ENCODE results near the gene TTI1.

DNA sequence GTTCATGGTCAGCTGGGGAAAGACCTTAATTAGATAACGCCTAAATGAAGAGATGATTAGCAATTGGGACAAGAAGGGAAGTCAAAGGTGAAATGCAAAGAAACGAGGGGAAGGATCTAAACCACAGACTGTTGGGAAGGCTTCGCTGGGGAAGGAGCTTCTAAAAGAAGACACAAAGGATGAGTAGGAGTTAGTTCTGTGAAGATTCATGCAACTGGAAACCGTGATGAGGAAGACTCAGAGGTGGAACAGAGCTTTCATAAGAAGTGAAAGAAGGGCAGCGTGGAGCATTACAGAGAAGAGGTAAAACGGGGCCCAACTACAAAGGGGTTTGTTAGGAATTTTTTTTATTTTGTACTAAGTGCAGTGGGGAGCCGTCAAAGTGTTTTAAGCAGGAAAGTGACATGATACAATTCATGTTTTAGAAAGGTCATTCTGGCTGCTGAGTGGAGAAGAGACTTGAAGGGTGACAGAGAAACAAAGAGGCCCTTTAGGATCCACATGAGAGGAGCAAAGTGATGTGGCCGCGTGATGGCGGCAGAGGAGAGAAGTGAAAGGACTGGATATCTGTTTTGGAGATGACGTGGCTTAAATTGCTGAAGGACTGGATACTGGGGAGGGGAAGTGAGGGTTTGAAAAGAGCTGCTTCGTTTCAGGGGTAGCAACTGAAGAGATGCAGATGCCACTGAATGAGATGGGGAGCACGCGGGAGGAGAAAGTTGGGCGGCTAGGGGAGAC lies 33.6 kb downstream of the TTI1 start:
- no peak for TF ChIP-seq POLR2AphosphoS5 (IDR thresholded peaks at IDR 0.05; ENCODE audit: low read depth, low read length)
- no peak for TF ChIP-seq CHD2 (IDR thresholded peaks at IDR 0.05; ENCODE audit: low read length, partially characterized antibody)
- TF ChIP-seq, protein P1, sequence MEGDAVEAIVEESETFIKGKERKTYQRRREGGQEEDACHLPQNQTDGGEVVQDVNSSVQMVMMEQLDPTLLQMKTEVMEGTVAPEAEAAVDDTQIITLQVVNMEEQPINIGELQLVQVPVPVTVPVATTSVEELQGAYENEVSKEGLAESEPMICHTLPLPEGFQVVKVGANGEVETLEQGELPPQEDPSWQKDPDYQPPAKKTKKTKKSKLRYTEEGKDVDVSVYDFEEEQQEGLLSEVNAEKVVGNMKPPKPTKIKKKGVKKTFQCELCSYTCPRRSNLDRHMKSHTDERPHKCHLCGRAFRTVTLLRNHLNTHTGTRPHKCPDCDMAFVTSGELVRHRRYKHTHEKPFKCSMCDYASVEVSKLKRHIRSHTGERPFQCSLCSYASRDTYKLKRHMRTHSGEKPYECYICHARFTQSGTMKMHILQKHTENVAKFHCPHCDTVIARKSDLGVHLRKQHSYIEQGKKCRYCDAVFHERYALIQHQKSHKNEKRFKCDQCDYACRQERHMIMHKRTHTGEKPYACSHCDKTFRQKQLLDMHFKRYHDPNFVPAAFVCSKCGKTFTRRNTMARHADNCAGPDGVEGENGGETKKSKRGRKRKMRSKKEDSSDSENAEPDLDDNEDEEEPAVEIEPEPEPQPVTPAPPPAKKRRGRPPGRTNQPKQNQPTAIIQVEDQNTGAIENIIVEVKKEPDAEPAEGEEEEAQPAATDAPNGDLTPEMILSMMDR (IDR thresholded peaks at IDR 0.05): no peak
- no peak for TF ChIP-seq FOXJ3 (CRISPR knock-in tag; IDR thresholded peaks at IDR 0.05)
- TF ChIP-seq TAF1 (IDR thresholded peaks at IDR 0.05; ENCODE audit: borderline replicate concordance, low read depth, low read length): no peak
- TF ChIP-seq, protein P2, sequence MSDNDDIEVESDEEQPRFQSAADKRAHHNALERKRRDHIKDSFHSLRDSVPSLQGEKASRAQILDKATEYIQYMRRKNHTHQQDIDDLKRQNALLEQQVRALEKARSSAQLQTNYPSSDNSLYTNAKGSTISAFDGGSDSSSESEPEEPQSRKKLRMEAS (IDR thresholded peaks at IDR 0.05; ENCODE audit: low read depth): no peak
- TF ChIP-seq GABPA (IDR thresholded peaks at IDR 0.05; ENCODE audit: low read depth): no peak
- TF ChIP-seq JUND (IDR thresholded peaks at IDR 0.05): no peak
- no peak for TF ChIP-seq YY1 (IDR thresholded peaks at IDR 0.05; ENCODE audit: low read depth)
- no peak for TF ChIP-seq EP300 (IDR thresholded peaks at IDR 0.05; ENCODE audit: borderline replicate concordance in 1 of 2, low read depth in 1 of 2, low read length in 1 of 2)
